ES-I3 (cell line): ENCODE data around the gene DENND4C.

Experiments used
- H3K36me3 ChIP-seq: 2 replicates; pipeline ENCODE4 v1.6.1; 2013; ENCODE audit warnings: mild to moderate bottlenecking, low read length, control low read depth, moderate library complexity; ENCODE audit not compliant: insufficient read depth
- H3K4me1 ChIP-seq: 2 replicates; pipeline ENCODE4 v1.6.1; 2013; ENCODE audit warnings: mild to moderate bottlenecking, control low read depth, low read length; ENCODE audit not compliant: insufficient read depth
- H3K9ac ChIP-seq: 2 replicates; pipeline ENCODE4 v1.6.1; 2013; ENCODE audit warnings: low read depth, mild to moderate bottlenecking, low read length, moderate library complexity
- H3K9me3 ChIP-seq: 2 replicates; pipeline ENCODE4 v1.6.1; 2013; ENCODE audit warnings: mild to moderate bottlenecking, low read length, moderate library complexity; ENCODE audit not compliant: control insufficient read depth, insufficient read depth

Gene DENND4C

DNA sequence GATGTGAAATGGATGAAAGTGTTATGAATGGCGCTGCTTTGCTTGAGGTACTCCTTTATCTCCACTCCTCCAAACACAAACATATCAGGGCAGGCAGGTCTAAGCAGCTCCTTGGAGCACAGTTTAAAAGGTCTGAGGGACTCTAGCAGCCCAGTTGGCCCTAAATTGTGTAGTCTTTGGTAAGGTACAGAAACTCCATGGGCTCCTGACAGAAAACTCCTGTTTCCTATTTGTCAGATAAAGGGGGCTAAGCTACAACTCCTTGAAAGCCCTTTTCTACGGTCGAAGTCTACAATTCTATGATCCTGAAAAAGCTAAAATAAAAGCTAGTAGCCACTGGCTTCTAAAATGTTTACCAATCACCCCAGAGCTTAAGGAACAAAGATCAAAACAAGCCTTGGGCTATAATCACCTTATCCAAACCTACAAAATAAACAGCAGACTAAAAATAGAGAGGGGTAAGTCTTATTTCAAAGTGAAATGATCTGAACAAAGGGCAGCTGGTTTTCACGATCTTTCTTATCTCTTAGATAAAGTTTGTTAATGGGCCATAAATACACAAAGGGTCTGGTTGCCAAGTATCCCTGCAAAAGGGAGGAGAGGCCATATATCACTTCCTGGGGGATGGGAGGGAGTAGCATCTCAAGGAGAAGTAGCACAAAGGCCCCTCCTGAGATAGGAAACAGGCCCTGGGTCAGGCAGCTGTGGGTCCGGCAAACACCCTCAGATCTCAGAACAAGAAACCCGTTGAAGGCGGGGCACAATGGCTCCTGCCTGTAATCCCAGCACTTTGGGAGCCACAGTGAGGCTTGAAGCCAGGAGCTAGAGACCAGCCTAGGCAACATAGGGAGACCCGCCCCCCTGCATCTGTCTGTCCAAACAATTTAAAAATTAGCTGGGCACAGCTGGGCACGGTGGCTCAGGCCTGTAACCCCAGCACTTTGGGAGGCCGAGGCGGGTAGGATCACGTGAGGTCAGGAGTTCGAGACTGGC lies 28.3 kb upstream of the DENND4C start:
- Histone ChIP-seq H3K36me3 (no peaks in the 10 kb centered on the region), H3K9me3 (no peaks in the 10 kb centered on the region), H3K4me1 (peaks cover 6% of the 10 kb centered on the region), H3K9ac (no peak overlapping the region)

DNA sequence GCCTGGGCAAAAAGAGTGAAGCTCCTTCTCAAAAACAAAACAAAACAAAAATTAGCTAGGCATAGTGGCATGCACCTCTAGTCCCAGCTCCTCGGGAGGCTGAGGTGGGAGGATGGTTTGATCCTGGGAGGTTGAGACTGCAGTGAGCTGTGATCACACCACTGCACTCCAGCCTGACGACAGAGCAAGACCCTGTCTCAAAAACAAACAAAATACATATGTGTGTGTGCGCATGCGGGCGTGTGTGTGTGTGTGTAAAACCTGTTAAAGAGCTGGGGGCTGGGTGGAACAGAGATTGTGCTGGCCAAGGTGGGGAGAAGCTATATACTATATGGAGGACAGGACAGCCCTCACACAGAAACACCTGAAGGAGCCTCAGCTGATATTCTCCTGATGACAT lies 27.4 kb upstream of the DENND4C start:
- Histone ChIP-seq H3K9me3 (no peaks in the 10 kb centered on the region), H3K36me3 (no peaks in the 10 kb centered on the region), H3K9ac (no peak overlapping the region), H3K4me1 (peaks cover 6% of the 10 kb centered on the region)

DNA sequence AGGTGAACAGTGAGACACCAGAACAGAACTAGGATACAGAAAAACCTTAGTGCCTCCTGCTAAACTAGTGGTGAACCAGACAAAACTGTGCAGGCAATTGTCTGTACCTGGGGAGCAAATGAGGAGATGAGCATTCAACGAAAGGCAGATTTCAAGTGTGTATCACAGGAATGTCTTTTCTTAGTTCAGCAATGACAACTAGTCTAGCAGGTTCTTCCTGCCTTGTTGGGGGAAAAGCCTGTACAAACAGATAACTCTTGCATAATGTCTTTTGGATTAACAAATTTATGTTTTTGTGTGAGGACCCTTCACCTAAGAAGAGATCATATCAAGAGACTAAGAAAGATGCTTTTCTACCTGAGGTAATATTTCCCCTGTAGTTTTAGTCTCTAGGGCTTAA lies 21.8 kb upstream of the DENND4C start:
- no peak overlapping the region for H3K9ac ChIP-seq
- no peaks in the 10 kb centered on the region for H3K9me3 ChIP-seq
- H3K36me3 ChIP-seq, result no peaks in the 10 kb centered on the region
- H3K4me1 ChIP-seq, result no peaks in the 10 kb centered on the region

DNA sequence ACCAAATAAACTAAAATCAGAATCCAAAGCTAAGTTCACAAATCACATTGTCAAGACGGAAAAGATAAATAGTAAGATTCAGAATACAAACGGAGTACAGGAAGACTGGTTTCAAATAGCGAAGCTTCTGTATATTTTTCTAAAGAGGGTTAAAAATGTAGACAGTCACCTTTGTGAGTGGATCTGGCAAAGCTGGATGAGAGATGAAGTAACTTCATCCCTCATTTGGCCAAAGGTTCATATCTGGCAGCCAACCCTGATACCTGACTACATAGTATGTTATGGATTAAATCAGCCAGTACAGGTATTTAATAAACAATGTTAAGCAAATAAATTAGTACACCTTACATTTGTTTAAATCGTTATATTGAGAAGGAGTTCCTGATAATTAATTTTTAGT lies 21.3 kb upstream of the DENND4C start:
- Histone ChIP-seq H3K9ac (no peak overlapping the region), H3K9me3 (no peaks in the 10 kb centered on the region), H3K36me3 (no peaks in the 10 kb centered on the region), H3K4me1 (0 out of 2 replicates have a peak, but pooled peaks cover 4% of the 10 kb centered on the region)

DNA sequence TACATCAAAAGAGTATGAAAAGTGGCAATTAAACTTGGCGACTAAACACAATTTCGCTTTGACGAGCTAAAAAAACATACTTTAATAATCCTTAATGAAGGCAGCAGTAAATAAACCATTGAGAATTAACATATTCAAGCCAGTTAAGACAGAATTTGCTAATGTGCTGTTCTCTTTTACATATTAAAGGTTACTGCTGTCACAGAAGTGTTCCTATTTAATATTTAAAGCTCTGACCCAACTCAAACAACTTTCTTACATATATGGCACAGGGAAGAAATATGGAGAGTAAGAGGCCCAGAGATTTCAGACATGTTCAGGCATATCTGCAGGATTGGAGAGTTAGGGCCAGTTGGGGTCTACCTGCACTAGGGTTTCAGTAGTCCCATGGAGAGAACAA lies 16.7 kb upstream of the DENND4C start:
- Histone ChIP-seq H3K9me3 (no peaks in the 10 kb centered on the region), H3K4me1 (0 out of 2 replicates have a peak, but pooled peaks cover 5% of the 10 kb centered on the region), H3K9ac (no peak overlapping the region), H3K36me3 (no peaks in the 10 kb centered on the region)

DNA sequence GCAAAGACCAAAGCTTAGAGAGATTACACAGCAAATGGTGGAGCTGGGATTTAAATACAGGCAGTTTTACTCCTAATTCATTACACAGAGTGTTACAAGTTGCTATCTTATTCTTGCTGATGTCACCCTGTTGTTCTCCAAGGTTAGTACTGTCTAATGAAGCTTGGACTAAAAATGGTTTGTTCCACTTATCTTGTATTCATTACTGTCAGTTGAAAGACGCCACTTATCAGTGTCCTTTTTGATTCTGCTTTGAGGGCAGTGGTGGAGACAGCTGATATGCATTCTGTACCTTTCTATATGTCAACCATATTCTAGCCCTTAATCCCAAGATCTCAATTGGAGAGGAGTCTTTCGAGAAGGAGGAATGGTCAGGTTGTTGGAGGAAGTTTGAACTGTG lies 14.0 kb upstream of the DENND4C start:
- H3K9ac ChIP-seq, result no peak overlapping the region
- H3K9me3 ChIP-seq, result no peaks in the 10 kb centered on the region
- peaks cover 5% of the 10 kb centered on the region; the same call in 1 of the 2 replicates for H3K4me1 ChIP-seq
- H3K36me3 ChIP-seq, result no peaks in the 10 kb centered on the region

DNA sequence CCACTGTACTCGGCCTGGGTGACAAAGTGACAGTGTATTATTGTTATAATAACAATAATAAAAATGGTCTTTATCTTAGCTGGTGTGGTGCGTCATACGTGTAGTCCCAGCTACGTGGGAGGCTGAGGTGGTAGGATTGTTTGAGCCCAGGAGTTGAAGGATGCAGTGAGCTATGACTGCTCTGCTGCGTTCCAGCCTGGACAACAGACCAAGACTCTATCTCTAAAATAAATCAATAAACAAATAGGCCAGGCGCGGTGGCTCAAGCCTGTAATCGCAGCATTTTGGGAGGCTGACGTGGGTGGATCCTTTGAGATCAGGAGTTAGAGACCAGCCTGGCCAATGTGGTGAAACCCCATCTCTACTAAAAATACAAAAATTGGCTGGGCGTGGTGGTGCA lies 9.2 kb upstream of the DENND4C start:
- H3K9ac ChIP-seq, result no peak overlapping the region
- H3K4me1 ChIP-seq, result no peaks in the 10 kb centered on the region; the same call in 1 of the 2 replicates
- H3K9me3 ChIP-seq, result no peaks in the 10 kb centered on the region
- H3K36me3 ChIP-seq, result no peaks in the 10 kb centered on the region

DNA sequence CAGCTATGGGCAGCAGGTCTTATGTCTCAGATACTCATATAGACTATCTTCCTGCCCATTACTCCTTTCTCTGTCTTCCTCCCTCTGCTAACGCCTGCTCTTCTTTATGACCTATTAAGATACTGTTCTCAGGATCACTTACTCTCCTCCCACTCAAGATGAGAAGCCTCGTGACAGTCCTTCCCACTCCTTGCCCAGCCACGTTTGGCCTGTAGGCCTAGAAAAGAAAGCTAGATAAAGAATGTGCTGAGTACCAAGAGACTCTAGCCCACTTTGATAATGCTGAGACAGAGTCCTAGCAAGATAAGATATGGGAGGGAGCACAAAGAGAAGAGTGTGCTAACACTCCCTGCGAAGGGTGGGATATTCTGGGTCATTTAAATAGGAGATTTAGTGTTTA lies 6.8 kb upstream of the DENND4C start:
- no peaks in the 10 kb centered on the region for H3K36me3 ChIP-seq
- no peaks in the 10 kb centered on the region; the same call in 1 of the 2 replicates for H3K4me1 ChIP-seq
- H3K9me3 ChIP-seq, result no peaks in the 10 kb centered on the region
- no peak overlapping the region for H3K9ac ChIP-seq

DNA sequence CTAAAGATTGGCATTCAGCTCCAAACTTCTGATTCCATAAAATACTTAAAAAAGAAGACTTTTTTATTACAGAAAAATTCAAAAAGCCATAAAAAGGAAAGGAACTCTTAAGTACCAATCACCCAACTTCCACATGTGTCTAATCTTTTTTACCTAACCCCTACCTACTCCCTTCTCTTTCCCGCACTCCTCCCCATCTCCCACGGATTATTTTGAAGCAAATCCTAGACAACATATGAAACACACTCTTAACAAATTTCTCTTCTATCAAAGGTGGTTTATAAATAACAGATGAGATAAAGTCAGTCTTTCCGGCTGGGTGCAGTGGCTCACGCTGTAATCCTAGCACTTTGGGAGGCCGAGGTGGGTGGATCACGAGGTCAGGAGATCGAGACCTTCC lies 5.9 kb upstream of the DENND4C start:
- H3K9me3 ChIP-seq, result no peaks in the 10 kb centered on the region

DNA sequence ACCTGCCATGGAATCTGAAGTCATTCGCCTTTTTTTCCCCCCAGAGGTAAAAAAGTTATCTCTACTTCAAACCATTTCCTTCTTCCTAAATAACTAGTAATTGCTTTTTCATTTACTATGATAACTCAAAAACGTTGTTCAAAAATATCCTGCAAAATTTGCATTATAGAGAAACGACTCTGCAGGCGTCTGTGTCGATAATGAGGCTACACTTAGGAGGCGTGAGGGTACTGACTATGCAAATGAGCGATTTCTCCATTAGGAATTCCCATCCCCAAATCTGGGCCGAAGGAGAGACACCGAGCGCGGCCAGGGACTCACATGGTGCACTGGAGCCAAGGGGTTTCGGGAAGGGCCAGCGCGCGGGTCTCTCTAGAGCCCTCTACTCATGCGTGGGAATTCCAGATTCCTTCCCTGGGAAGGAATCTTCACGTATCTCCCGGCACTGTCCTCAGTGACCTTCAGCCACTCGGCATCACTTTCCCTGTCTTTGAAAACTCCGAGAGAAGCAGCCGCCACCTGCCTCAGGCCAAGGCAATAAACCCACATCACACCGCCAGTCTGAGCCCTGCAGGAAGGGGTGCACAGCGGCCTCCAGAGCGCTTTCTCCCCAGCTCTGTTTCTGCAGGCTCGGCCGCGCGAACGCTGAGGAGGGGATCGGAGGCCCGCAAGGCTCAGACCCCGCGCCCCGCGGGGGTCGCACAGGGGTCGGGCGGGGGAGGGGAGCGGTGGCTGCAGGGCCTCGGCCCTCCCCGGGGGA lies 718 bp upstream of the DENND4C start:
- Histone ChIP-seq H3K36me3 (no peaks in the 10 kb centered on the region), H3K9ac (peak overlapping the region; percentile 87), H3K9me3 (no peaks in the 10 kb centered on the region), H3K4me1 (peaks cover 6% of the 10 kb centered on the region)

More for the DNA sequence above, 5.9 kb upstream of the DENND4C start:
- no peaks in the 10 kb centered on the region; the same call in 1 of the 2 replicates for H3K4me1 ChIP-seq
- no peaks in the 10 kb centered on the region for H3K36me3 ChIP-seq
- no peak overlapping the region for H3K9ac ChIP-seq

DNA sequence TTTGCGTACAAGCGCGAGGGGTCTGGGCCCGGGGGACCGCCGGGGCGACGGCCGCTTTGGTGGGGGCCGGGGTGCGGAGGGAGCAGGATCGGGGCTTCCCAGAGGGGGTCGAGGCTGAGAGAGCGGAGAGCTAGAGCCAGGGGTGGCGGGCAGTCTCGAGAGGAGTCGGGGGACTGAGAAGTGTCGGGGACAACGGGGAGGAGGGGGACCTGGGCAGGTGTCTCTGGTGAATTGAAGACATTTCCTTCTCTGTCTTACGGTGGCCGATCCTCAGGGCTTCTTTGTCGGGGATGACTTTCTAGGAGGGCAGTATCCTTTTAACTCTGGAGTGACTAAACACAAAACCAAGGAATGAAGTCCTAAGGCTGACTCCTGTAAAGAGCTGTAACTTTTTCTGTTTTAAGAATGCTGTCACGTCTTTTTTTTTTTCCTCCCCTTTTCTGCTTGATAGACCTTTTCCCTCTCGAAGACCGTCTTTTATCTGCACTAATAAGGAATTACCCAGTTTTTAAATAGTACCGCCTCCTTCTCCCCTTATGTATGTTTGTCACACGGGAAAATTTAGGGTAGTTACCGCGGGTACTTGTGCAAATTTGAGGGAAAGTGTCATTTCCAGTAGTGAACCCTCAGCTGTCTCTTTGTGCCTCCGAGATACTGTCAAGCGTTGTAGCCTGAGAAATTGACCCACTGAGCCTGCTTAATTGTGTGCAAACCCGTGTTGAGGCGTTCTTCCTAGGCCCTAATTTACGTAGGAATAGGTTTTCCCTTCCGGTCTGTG lies 822 bp downstream of the DENND4C start:
- Histone ChIP-seq H3K9me3 (no peaks in the 10 kb centered on the region), H3K36me3 (no peaks in the 10 kb centered on the region), H3K4me1 (peaks cover 6% of the 10 kb centered on the region), H3K9ac (peak overlapping the region; percentile 87)

DNA sequence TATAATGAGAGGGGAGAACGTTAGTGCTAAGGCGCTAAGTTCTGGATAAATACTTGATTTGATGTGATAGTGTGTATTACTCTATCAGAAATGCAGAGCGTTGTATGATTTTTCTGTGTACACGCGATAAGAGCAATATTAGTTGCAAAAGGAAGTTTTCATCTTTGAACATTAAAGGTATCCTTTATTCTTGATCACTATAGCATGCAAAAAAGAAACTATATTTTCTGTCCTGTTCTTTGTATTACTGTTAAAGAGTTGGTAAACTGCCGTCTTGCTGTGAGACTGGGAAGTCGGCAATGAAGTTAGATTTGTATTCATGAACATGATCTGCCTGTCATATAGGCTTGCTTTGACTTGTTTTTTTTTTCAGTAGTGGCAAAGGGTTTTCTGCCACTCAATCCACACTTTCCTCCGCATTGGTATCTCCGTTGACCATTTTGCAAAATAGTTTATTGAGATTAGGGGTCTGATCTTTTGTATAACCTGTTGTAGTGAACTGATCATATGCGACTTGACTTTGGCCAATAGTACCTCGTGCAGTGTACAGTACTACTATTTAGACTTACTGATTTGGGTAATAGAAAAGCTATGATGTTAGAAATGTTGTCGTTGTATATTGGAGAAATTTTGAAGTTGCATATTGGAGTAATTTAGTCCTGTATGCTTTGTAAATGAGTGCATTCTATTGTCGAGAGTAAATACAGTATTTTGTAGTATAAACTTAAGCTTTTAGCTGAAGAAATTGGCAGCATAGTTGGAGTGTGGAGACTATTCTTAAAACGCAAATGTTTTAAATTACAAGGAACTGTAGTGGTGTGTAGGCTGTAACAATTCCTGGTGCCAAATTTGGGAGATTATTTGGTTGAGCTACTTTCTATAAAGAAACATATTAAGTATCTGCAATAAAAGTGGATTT lies 1.7 kb downstream of the DENND4C start:
- H3K4me1 ChIP-seq, result peaks cover 6% of the 10 kb centered on the region
- H3K9ac ChIP-seq, result peak overlapping the region; percentile 87
- no peaks in the 10 kb centered on the region for H3K9me3 ChIP-seq
- no peaks in the 10 kb centered on the region for H3K36me3 ChIP-seq

DNA sequence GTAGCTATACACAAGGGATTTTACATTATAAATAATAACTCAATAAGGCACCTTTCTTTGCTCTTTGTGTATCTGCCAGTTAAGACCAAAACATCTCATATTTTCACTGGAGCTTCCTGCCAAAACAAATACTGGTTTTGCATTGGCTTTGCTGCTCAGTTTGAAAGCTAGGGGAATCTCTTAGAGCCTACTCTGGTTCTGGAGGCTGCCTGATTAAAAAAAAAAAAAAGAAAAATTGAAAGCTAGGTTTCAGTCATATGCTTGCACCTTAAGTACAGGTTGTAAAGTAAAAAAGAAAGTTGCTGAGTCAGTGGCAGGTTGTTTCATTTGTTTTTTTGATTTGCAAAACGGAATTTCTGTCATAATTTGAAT lies 2.3 kb downstream of the DENND4C start:
- Histone ChIP-seq H3K9ac (no peak overlapping the region), H3K9me3 (no peaks in the 10 kb centered on the region), H3K36me3 (no peaks in the 10 kb centered on the region), H3K4me1 (peaks cover 6% of the 10 kb centered on the region)
